ENCODE data around the gene RNF111. TPM values are rescaled to one million over a fixed set of nuclear protein-coding genes. Genes with fewer than 3 reads are reported as not detected.

The RNF111 gene
- total and polyA plus RNA-seq, 10 of the 15 experiments (the other 5 are each of a cell fraction or from before 2014, with no cell fraction given), result 8.6 to 34.7 (median 15.7) TPM

DNA sequence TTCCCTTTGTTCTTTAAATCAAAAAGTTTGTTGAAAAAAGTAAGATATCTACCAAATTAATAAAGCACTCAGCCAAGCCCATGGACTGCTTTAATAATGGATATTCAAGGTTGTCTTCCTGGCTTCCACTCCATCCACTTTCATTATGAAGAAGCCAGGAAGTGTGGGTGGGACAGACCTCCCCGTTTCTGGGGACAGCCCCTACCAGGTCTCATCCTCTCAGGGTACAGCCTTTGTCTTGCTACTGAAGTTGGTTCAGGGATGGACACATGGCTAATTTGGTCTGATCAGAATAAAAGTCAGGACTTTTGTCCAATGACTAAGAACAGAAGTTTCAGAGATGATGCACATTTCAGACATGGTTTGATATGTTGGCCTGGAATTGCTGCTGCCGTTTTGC, 150.1 kb downstream of the RNF111 start:
- intact Hi-C loops (cut with micrococcal nuclease; ENCODE audit: unreplicated experiment), result no loop called here
- Histone ChIP-seq H3K79me2 (ENCODE audit: control insufficient read depth, insufficient read depth, low read length) (no peaks in the 10 kb centered on the region), H2AFZ (ENCODE audit: control insufficient read depth, low read depth, low read length) (no peak overlapping the region), H4K20me1 (ENCODE audit: control insufficient read depth, insufficient read depth) (no peaks in the 10 kb centered on the region), H3K36me3 (ENCODE audit: control insufficient read depth in 2 of 2, insufficient read depth in 2 of 2, low read length in 1 of 2) (peaks cover 31 to 32% of the 10 kb centered on the region in 2 experiments), H3K27ac (ENCODE audit: control insufficient read depth, insufficient read depth) (no peak overlapping the region), H3K4me2 (ENCODE audit: control insufficient read depth, insufficient read depth) (no peak overlapping the region), H3K9me3 (replicated peaks; ENCODE audit: control insufficient read depth, insufficient read depth, low read length) (no peaks in the 10 kb centered on the region), H3K4me1 (ENCODE audit: control insufficient read depth, insufficient read depth, low read length) (peaks cover 6% of the 10 kb centered on the region), H3K27me3 (replicated peaks in 1 of 2; ENCODE audit: control insufficient read depth in 2 of 2, insufficient read depth in 2 of 2, low read length in 1 of 2) (no peaks in the 10 kb centered on the region), H3K4me3 (no peak overlapping the region), H3K9ac (ENCODE audit: control insufficient read depth, insufficient read depth, low read length) (no peak overlapping the region)
- in situ Hi-C loops (cut with MboI), result no loop called here
- SMC1A ChIA-PET (ENCODE audit: uncharacterized antibody, unreplicated experiment), result interaction anchor here (1.0 to 1.6 kb wide), 6 partner anchors 15 to 910 kb away, joined by 3 to 12 read pairs (median 4); no protein-coding TSS in a partner anchor
- WGBS (ENCODE audit: insufficient coverage, insufficient replicate concordance, low lambda C conversion rate, missing lambda C conversion rate), result 0% methylated on average over 2 of the region's 2 CpGs
- CTCF ChIA-PET, result interaction anchor here (0.7 to 2.6 kb wide), 12 partner anchors 12 to 391 kb away, joined by 3 to 21 read pairs (median 4); partner anchors contain the start of gene CCNB2
- ATAC-seq (peak; percentile 13; the same call in 2 of the 3 replicates), DNase-seq (ENCODE audit: low read depth, low spot score) (no peak), FAIRE-seq (no peak)
- RAD21 ChIA-PET (ENCODE audit: unreplicated experiment), result interaction anchor here (1.2 to 1.6 kb wide), 2 partner anchors 153 to 158 kb away, joined by 3 to 12 read pairs; no protein-coding TSS in a partner anchor
- no TSS peak for BruUV-seq (replicated peaks)
- POLR2A ChIA-PET, result no interaction called here
- TF ChIP-seq FOXK2 (IDR thresholded peaks at IDR 0.05) (no peak), ETV6 (conservative IDR thresholded peaks at IDR 0.05 in 1 of 2, IDR thresholded peaks at IDR 0.05 in 1 of 2; ENCODE audit: borderline replicate concordance in 1 of 2, low read depth in 1 of 2) (peak in 1 of 2 experiments; percentile 71; a peak in 1 of 4 replicates), RAD21 (IDR thresholded peaks at IDR 0.05; ENCODE audit: insufficient read depth, low read depth, low read length) (no peak), MTA3 (IDR thresholded peaks at IDR 0.05; ENCODE audit: borderline replicate concordance, low read length) (no peak), NFIC (IDR thresholded peaks at IDR 0.05; ENCODE audit: low read depth, low read length) (no peak), TAF1 (IDR thresholded peaks at IDR 0.05; ENCODE audit: borderline replicate concordance, low read depth, low read length) (no peak), POLR2A (IDR thresholded peaks at IDR 0.05; ENCODE audit: low read depth, low read length) (0 out of 2 replicates have a peak, but pooled peaks have one; percentile 2), SREBF1 (IDR thresholded peaks at IDR 0.05; ENCODE audit: low read length) (no peak), MTA2 (IDR thresholded peaks at IDR 0.05; ENCODE audit: low read depth) (no peak), RELA (IDR thresholded peaks at IDR 0.05; ENCODE audit: borderline replicate concordance, partially characterized antibody) (no peak), BCL3 (IDR thresholded peaks at IDR 0.05; ENCODE audit: borderline replicate concordance, insufficient read depth, low read depth, low read length, poor library complexity, severe bottlenecking) (no peak), TBL1XR1 (IDR thresholded peaks at IDR 0.05; ENCODE audit: low read depth, low read length) (no peak), CHD1 (IDR thresholded peaks at IDR 0.05; ENCODE audit: low read depth, low read length) (no peak), ZBED1 (IDR thresholded peaks at IDR 0.05; ENCODE audit: borderline replicate concordance) (no peak), JUNB (IDR thresholded peaks at IDR 0.05) (peak; percentile 48; the same call in 1 of the 2 replicates)
- TF ChIP-seq, protein P1, sequence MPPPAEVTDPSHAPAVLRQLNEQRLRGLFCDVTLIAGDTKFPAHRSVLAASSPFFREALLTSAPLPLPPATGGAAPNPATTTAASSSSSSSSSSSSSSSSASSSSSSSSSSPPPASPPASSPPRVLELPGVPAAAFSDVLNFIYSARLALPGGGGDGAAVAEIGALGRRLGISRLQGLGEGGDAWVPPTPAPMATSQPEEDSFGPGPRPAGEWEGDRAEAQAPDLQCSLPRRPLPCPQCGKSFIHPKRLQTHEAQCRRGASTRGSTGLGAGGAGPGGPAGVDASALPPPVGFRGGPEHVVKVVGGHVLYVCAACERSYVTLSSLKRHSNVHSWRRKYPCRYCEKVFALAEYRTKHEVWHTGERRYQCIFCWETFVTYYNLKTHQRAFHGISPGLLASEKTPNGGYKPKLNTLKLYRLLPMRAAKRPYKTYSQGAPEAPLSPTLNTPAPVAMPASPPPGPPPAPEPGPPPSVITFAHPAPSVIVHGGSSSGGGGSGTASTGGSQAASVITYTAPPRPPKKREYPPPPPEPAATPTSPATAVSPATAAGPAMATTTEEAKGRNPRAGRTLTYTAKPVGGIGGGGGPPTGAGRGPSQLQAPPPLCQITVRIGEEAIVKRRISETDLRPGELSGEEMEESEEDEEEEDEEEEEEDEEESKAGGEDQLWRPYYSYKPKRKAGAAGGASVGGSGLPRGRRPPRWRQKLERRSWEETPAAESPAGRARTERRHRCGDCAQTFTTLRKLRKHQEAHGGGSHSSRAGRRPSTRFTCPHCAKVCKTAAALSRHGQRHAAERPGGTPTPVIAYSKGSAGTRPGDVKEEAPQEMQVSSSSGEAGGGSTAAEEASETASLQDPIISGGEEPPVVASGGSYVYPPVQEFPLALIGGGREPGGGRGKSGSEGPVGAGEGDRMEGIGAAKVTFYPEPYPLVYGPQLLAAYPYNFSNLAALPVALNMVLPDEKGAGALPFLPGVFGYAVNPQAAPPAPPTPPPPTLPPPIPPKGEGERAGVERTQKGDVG (CRISPR knock-in tag; IDR thresholded peaks at IDR 0.05), result no peak
- TF ChIP-seq, protein P2, sequence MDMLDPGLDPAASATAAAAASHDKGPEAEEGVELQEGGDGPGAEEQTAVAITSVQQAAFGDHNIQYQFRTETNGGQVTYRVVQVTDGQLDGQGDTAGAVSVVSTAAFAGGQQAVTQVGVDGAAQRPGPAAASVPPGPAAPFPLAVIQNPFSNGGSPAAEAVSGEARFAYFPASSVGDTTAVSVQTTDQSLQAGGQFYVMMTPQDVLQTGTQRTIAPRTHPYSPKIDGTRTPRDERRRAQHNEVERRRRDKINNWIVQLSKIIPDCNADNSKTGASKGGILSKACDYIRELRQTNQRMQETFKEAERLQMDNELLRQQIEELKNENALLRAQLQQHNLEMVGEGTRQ (IDR thresholded peaks at IDR 0.05; ENCODE audit: borderline replicate concordance, low read depth, low read length), result no peak
- TF ChIP-seq, protein P3, sequence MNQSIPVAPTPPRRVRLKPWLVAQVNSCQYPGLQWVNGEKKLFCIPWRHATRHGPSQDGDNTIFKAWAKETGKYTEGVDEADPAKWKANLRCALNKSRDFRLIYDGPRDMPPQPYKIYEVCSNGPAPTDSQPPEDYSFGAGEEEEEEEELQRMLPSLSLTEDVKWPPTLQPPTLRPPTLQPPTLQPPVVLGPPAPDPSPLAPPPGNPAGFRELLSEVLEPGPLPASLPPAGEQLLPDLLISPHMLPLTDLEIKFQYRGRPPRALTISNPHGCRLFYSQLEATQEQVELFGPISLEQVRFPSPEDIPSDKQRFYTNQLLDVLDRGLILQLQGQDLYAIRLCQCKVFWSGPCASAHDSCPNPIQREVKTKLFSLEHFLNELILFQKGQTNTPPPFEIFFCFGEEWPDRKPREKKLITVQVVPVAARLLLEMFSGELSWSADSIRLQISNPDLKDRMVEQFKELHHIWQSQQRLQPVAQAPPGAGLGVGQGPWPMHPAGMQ (IDR thresholded peaks at IDR 0.05; ENCODE audit: borderline replicate concordance), result no peak

Measured in GM12878 (cell line).